SK-N-SH (cell line): ENCODE measurements around the gene FLOT1. TPM values are rescaled to one million over a fixed set of nuclear protein-coding genes. Genes with fewer than 3 reads are reported as not detected.

Source experiments
- CTCF ChIA-PET: fragments of 300-600, 350-600 bp; formaldehyde crosslinking; extraction: SDS; loops from one replicate; lab custom pipeline; 2021; lab: Yijun Ruan, JAX
- POLR2A ChIA-PET: fragments of 350-600 bp; sonication (Branson Sonifier 250); formaldehyde crosslinking; extraction: SDS; loops from one replicate; lab custom pipeline; 2020; ENCODE audit warnings: antibody characterized with exemption, inconsistent platforms; lab: Yijun Ruan, JAX
- DNase-seq: peaks from one replicate; pipeline ENCODE4 v3.0.0; 2012
- H2AFZ ChIP-seq: fragments of 200-600 bp; sonication (generic); 2 replicates; pipeline ENCODE4 v1.8.1; 2016; ENCODE audit warnings: antibody characterized with exemption, mild to moderate bottlenecking, low read depth
- H3F3A ChIP-seq: fragments of 200-600 bp; sonication (generic); replicated peaks from 2 replicates; pipeline ENCODE3; 2016; ENCODE audit warnings: antibody characterized with exemption, mild to moderate bottlenecking; ENCODE audit not compliant: insufficient read depth
- H3K27ac ChIP-seq, 2 experiments: fragments of 200-500 bp in 1 of 2; fragments of 200-600 bp in 1 of 2; sonication (Bioruptor generic) in 1 of 2; sonication (generic), shearing (Covaris generic) in 1 of 2; 2 replicates each; pipeline versions ENCODE4 v1.5.1 to v1.6.1; 2014 to 2016; ENCODE audit warnings: low read depth in 2 of 2, inconsistent platforms in 1 of 2, low read length in 1 of 2, mild to moderate bottlenecking in 1 of 2, mixed read lengths in 1 of 2
- H3K27me3 ChIP-seq: fragments of 200-600 bp; sonication (generic), shearing (Covaris generic); 2 replicates; pipeline ENCODE4 v1.6.1; 2016; ENCODE audit warnings: mixed run types; ENCODE audit not compliant: insufficient read depth
- H3K36me3 ChIP-seq, 2 experiments: fragments of 200-500 bp in 1 of 2; fragments of 200-600 bp in 1 of 2; sonication (Bioruptor generic) in 1 of 2; sonication (generic) in 1 of 2; replicated peaks in 1 of 2; 2 replicates each; pipeline versions ENCODE3 to v1.5.1; 2014 to 2016; ENCODE audit warnings: low read length in 1 of 2, mild to moderate bottlenecking in 1 of 2; ENCODE audit not compliant: insufficient read depth in 2 of 2, control insufficient read depth in 1 of 2
- H3K4me1 ChIP-seq, 2 experiments: fragments of 200-500 bp in 1 of 2; fragments of 200-600 bp in 1 of 2; sonication (Bioruptor generic) in 1 of 2; sonication (generic), shearing (Covaris generic) in 1 of 2; 2 replicates each; pipeline versions ENCODE4 v1.5.1 to v1.6.1; 2014 to 2016; ENCODE audit warnings: low read depth in 1 of 2, low read length in 1 of 2, mixed run types in 1 of 2; ENCODE audit not compliant: insufficient read depth in 2 of 2, control insufficient read depth in 1 of 2
- H3K4me2 ChIP-seq: fragments of 200-600 bp; sonication (generic), shearing (Covaris generic); 2 replicates; pipeline ENCODE4 v1.6.1; 2017; ENCODE audit warnings: mixed run types
- H3K4me3 ChIP-seq, 2 experiments: fragments of 200-500 bp in 1 of 2; fragments of 200-600 bp in 1 of 2; sonication (Bioruptor generic) in 1 of 2; sonication (generic), shearing (Covaris generic) in 1 of 2; 2 replicates each; pipeline versions ENCODE4 v1.5.1 to v1.8.1; 2014 to 2016; ENCODE audit warnings: low read depth in 2 of 2, inconsistent platforms in 1 of 2, low read length in 1 of 2, mild to moderate bottlenecking in 1 of 2, mixed read lengths in 1 of 2, moderate library complexity in 1 of 2
- H3K79me2 ChIP-seq: fragments of 200-600 bp; sonication (generic); 2 replicates; pipeline ENCODE4 v1.8.1; 2017; ENCODE audit warnings: mild to moderate bottlenecking; ENCODE audit not compliant: insufficient read depth
- H3K9ac ChIP-seq: fragments of 200-600 bp; sonication (generic); 2 replicates; pipeline ENCODE4 v1.6.1; 2017; ENCODE audit warnings: mixed run types
- H3K9me2 ChIP-seq: fragments of 200-600 bp; sonication (generic); 2 replicates; pipeline ENCODE4 v1.6.1; 2017; ENCODE audit warnings: mixed run types
- H3K9me3 ChIP-seq: fragments of 200-600 bp; sonication (generic); 2 replicates; pipeline ENCODE4 v1.6.1; 2017; ENCODE audit warnings: mixed run types, mild to moderate bottlenecking, moderate library complexity
- H4K20me1 ChIP-seq: fragments of 200-600 bp; sonication (generic); 2 replicates; pipeline ENCODE4 v1.6.1; 2017; ENCODE audit warnings: mild to moderate bottlenecking, mixed run types; ENCODE audit not compliant: insufficient read depth
- CTCF ChIP-seq: fragments of 200-600 bp; sonication (generic); IDR thresholded peaks from 2 replicates; pipeline ENCODE4 v1.6.1; 2017; ENCODE audit warnings: antibody characterized with exemption, mild to moderate bottlenecking, moderate library complexity
- EZH2phosphoT487 ChIP-seq: fragments of 200-600 bp; sonication (generic); IDR thresholded peaks from 2 replicates; pipeline ENCODE4 v1.6.1; 2017; ENCODE audit warnings: low read depth, mixed run types, mild to moderate bottlenecking, antibody characterized with exemption, moderate library complexity, borderline replicate concordance
- FOXJ3 ChIP-seq: sonication (generic); formaldehyde crosslinking; IDR thresholded peaks from 2 replicates; pipeline ENCODE4 v1.5.1; 2020; ENCODE audit warnings: mild to moderate bottlenecking, missing genetic modification reagents
- FOXM1 ChIP-seq: IDR thresholded peaks from 2 replicates; pipeline ENCODE4 v1.4.0; 2012; ENCODE audit warnings: low read depth, mild to moderate bottlenecking
- GABPA ChIP-seq: IDR thresholded peaks from 2 replicates; pipeline ENCODE4 v1.4.0; 2012; ENCODE audit warnings: low read depth, mild to moderate bottlenecking
- GATA2 ChIP-seq: sonication (generic); formaldehyde crosslinking; IDR thresholded peaks from 2 replicates; pipeline ENCODE4 v1.5.0; 2020; ENCODE audit warnings: mild to moderate bottlenecking, missing genetic modification reagents
- JUND ChIP-seq: IDR thresholded peaks from 2 replicates; pipeline ENCODE4 v1.4.0; 2012
- MAX ChIP-seq: IDR thresholded peaks from 2 replicates; pipeline ENCODE4 v1.4.0; 2012; ENCODE audit warnings: low read depth
- MEF2A ChIP-seq: IDR thresholded peaks from 2 replicates; pipeline ENCODE4 v1.4.0; 2012; ENCODE audit warnings: low read depth, borderline replicate concordance
- MXI1 ChIP-seq: IDR thresholded peaks from 2 replicates; pipeline ENCODE4 v1.6.1; 2012; ENCODE audit warnings: mild to moderate bottlenecking, low read depth, low read length, improper control_type of control experiment
- NFIC ChIP-seq: IDR thresholded peaks from 2 replicates; pipeline ENCODE4 v1.4.0; 2012; ENCODE audit warnings: borderline replicate concordance
- NRF1 ChIP-seq: IDR thresholded peaks from 2 replicates; pipeline ENCODE4 v1.6.1; 2012; ENCODE audit warnings: low read depth, mild to moderate bottlenecking, low read length
- PBX3 ChIP-seq: IDR thresholded peaks from 2 replicates; pipeline ENCODE4; 2012
- POLR2AphosphoS5 ChIP-seq: IDR thresholded peaks from 2 replicates; pipeline ENCODE4 v1.6.1; 2012; ENCODE audit warnings: low read depth, low read length
- RAD21 ChIP-seq: IDR thresholded peaks from 2 replicates; pipeline ENCODE4 v1.6.1; 2012; ENCODE audit warnings: mild to moderate bottlenecking, low read length
- RCOR1 ChIP-seq: fragments of 150-350 bp; IDR thresholded peaks from 2 replicates; pipeline ENCODE4 v1.6.1; 2017; ENCODE audit warnings: antibody characterized with exemption, low read length
- SIN3A ChIP-seq: IDR thresholded peaks from 2 replicates; pipeline ENCODE4 v1.6.1; 2012; ENCODE audit warnings: low read depth, mild to moderate bottlenecking, low read length, moderate library complexity, borderline replicate concordance
- TAF1 ChIP-seq: IDR thresholded peaks from 2 replicates; pipeline ENCODE4 v1.6.1; 2012; ENCODE audit warnings: low read depth, mild to moderate bottlenecking, low read length, moderate library complexity, borderline replicate concordance
- TCF12 ChIP-seq: IDR thresholded peaks from 2 replicates; pipeline ENCODE4 v1.4.0; 2012
- TEAD4 ChIP-seq: IDR thresholded peaks from 2 replicates; pipeline ENCODE4 v1.4.0; 2012; ENCODE audit warnings: mild to moderate bottlenecking, borderline replicate concordance; ENCODE audit not compliant: insufficient read depth
- USF2 ChIP-seq: fragments of 150-350 bp; IDR thresholded peaks from 2 replicates; pipeline ENCODE4 v1.6.1; 2017; ENCODE audit warnings: antibody characterized with exemption, low read length, low read depth, borderline replicate concordance
- WGBS: methylation state at CpG from one replicate; pipeline ENCODE4 v1.1.6; 2017; ENCODE audit warnings: low lambda C conversion rate; 5-methylcytosine and 5-hydroxymethylcytosine counted together
- polyA plus RNA-seq, 3 experiments: library from polyadenylated mRNA; depleted of rRNA; stranded (reverse); fragments of >200 nt; gene quantifications; 2 replicates each; pipeline ENCODE4 v1.2.3, GENCODE V29; 2012

FLOT1 gene
- polyA plus RNA-seq, 1 of the 3 experiments (the other 2 are of a cell fraction) = 462 TPM

- TF ChIP-seq SIN3A = no peak
- no peak for TF ChIP-seq NRF1
- TF ChIP-seq MEF2A = no peak
- no peak for TF ChIP-seq JUND
Observed at GRCh38 chr6:30790724-30791383, 48.4 kb upstream of the FLOT1 start (continued).

GRCh38 chr6:30789606-30790005 is 47.1 kb upstream of the FLOT1 start:
- POLR2A ChIA-PET = no interaction called here
- TF ChIP-seq TCF12 = no peak
- no peak for TF ChIP-seq MXI1
- no peak for TF ChIP-seq RAD21
- no peak for TF ChIP-seq FOXM1
- no peak for TF ChIP-seq TAF1
- no peak for TF ChIP-seq RCOR1
- no peak for TF ChIP-seq CTCF
- TF ChIP-seq PBX3 = no peak
- no peak for TF ChIP-seq MAX
- TF ChIP-seq, all 33 proteins: peak for 0
- 43% methylated on average over 1 of the region's 1 CpG for WGBS

GRCh38 chr6:30787954-30788353 is 45.5 kb upstream of the FLOT1 start:
- Histone ChIP-seq H3K4me2 (no peak overlapping the region), H2AFZ (no peak overlapping the region), H3K79me2 (no peaks in the 10 kb centered on the region), H3K9me2 (no peaks in the 10 kb centered on the region), H3K9me3 (no peaks in the 10 kb centered on the region), H3K27ac (no peak overlapping the region), H3K4me1 (peaks cover 8 to 9% of the 10 kb centered on the region in 2 experiments; a peak in 2 of 4 replicates), H3K27me3 (no peaks in the 10 kb centered on the region), H3K9ac (no peak overlapping the region), H3F3A (peaks cover 6% of the 10 kb centered on the region), H4K20me1 (no peaks in the 10 kb centered on the region), H3K4me3 (no peak overlapping the region), H3K36me3 (no peaks in the 10 kb centered on the region)
- ChIA-PET CTCF (no interaction called here), POLR2A (no interaction called here)
- 87% methylated on average over 5 of the region's 5 CpGs for WGBS
- no peak for DNase-seq
- TF ChIP-seq POLR2AphosphoS5 = no peak
- TF ChIP-seq NFIC = no peak
- TF ChIP-seq JUND = no peak
- TF ChIP-seq GATA2 (CRISPR knock-in tag) = no peak
- no peak for TF ChIP-seq EZH2phosphoT487
- no peak for TF ChIP-seq GABPA
- no peak for TF ChIP-seq USF2
- TF ChIP-seq TEAD4 = no peak
- TF ChIP-seq FOXJ3 (CRISPR knock-in tag) = no peak

More at GRCh38 chr6:30789606-30790005, 47.1 kb upstream of the FLOT1 start:
- Histone ChIP-seq H3K9ac (no peak overlapping the region), H3K36me3 (no peaks in the 10 kb centered on the region), H3F3A (no peaks in the 10 kb centered on the region), H3K4me1 (peaks cover 4 to 8% of the 10 kb centered on the region in 2 experiments; a peak in 1 of 4 replicates), H3K4me2 (no peak overlapping the region), H4K20me1 (no peaks in the 10 kb centered on the region), H2AFZ (no peak overlapping the region), H3K27ac (no peak overlapping the region), H3K4me3 (no peak overlapping the region), H3K79me2 (no peaks in the 10 kb centered on the region), H3K9me3 (no peaks in the 10 kb centered on the region), H3K9me2 (no peaks in the 10 kb centered on the region), H3K27me3 (no peaks in the 10 kb centered on the region)
- DNase-seq = no peak
- CTCF ChIA-PET = interaction anchor here (1.1 to 1.6 kb wide), 2 partner anchors 87 to 248 kb away, joined by 3 to 4 read pairs; no protein-coding TSS in a partner anchor
